Activated CD8-positive, alpha-beta memory T cell treated with anti-CD3 and anti-CD28 coated beads for 24 hours (primary cell): ENCODE results near the gene TUBGCP3.

ENCODE experiments used
- DNase-seq: peaks from one replicate; pipeline ENCODE4 v3.0.0-alpha.2; 2020

The TUBGCP3 gene

GRCh38 chr13:112435973-112436372 is 152.0 kb downstream of the TUBGCP3 start:
- DNase-seq, result no peak
